Trophoblast cell (in vitro differentiated cells and primary cell): Measurements from ENCODE around the gene DENND1A.

ENCODE experiments used
- DNase-seq, 2 donors: peaks; one replicate each; pipeline ENCODE4 v3.0.0-alpha.2; 2016
- H2AFZ ChIP-seq: 2 replicates; pipeline ENCODE4 v1.6.1; 2013; ENCODE audit warnings: low read length, moderate library complexity, mild to moderate bottlenecking; ENCODE audit not compliant: insufficient read depth, poor library complexity
- H2AK5ac ChIP-seq: 2 replicates; pipeline ENCODE4 v1.6.1; 2013; ENCODE audit warnings: mild to moderate bottlenecking, low read length
- H2BK120ac ChIP-seq: 2 replicates; pipeline ENCODE4 v1.6.1; 2013; ENCODE audit warnings: low read length, mild to moderate bottlenecking, moderate library complexity; ENCODE audit not compliant: insufficient read depth, poor library complexity
- H2BK12ac ChIP-seq: 2 replicates; pipeline ENCODE4 v1.6.1; 2013; ENCODE audit warnings: mild to moderate bottlenecking, low read length, moderate library complexity
- H2BK5ac ChIP-seq: 2 replicates; pipeline ENCODE4 v1.6.1; 2013; ENCODE audit warnings: low read length, low read depth, moderate library complexity, mild to moderate bottlenecking; ENCODE audit not compliant: poor library complexity
- H3K14ac ChIP-seq: 2 replicates; pipeline ENCODE4 v1.6.1; 2013; ENCODE audit warnings: mild to moderate bottlenecking, low read length
- H3K18ac ChIP-seq: 2 replicates; pipeline ENCODE4 v1.6.1; 2013; ENCODE audit warnings: mild to moderate bottlenecking, low read length
- H3K23ac ChIP-seq: 2 replicates; pipeline ENCODE4 v1.6.1; 2013; ENCODE audit warnings: low read length
- H3K27ac ChIP-seq: 2 replicates; pipeline ENCODE4 v1.5.1; 2013; ENCODE audit warnings: low read depth, mild to moderate bottlenecking, inconsistent platforms, low read length, moderate library complexity
- H3K27me3 ChIP-seq: 2 replicates; pipeline ENCODE4 v1.6.1; 2013; ENCODE audit warnings: inconsistent platforms, mild to moderate bottlenecking, low read length, moderate library complexity; ENCODE audit not compliant: insufficient read depth
- H3K36me3 ChIP-seq, 2 experiments: 1 replicate in 1 of 2; 2 replicates in 1 of 2; pipeline ENCODE4 v1.6.1; 2013; ENCODE audit warnings: low read length in 2 of 2, mild to moderate bottlenecking in 2 of 2, moderate library complexity in 1 of 2; ENCODE audit not compliant: insufficient read depth in 2 of 2, control insufficient read depth in 1 of 2
- H3K4ac ChIP-seq: 2 replicates; pipeline ENCODE4 v1.6.1; 2013; ENCODE audit warnings: low read depth, mild to moderate bottlenecking, low read length, moderate library complexity
- H3K4me1 ChIP-seq, 2 experiments: 1 replicate in 1 of 2; 2 replicates in 1 of 2; pipeline ENCODE4 v1.6.1; 2013; ENCODE audit warnings: low read length in 2 of 2, mild to moderate bottlenecking in 2 of 2, moderate library complexity in 1 of 2; ENCODE audit not compliant: insufficient read depth in 2 of 2, control insufficient read depth in 1 of 2
- H3K4me2 ChIP-seq: 2 replicates; pipeline ENCODE4 v1.6.1; 2013; ENCODE audit warnings: inconsistent platforms, mild to moderate bottlenecking, low read length, moderate library complexity
- H3K4me3 ChIP-seq: 2 replicates; pipeline ENCODE4 v1.5.1; 2013; ENCODE audit warnings: mild to moderate bottlenecking, low read depth, low read length, inconsistent platforms
- H3K79me1 ChIP-seq: one replicate; pipeline ENCODE4 v1.6.1; 2013; ENCODE audit warnings: low read length
- H3K79me2 ChIP-seq: 2 replicates; pipeline ENCODE4 v1.6.1; 2013; ENCODE audit warnings: low read length, mild to moderate bottlenecking; ENCODE audit not compliant: control insufficient read depth, insufficient read depth, poor library complexity
- H3K9ac ChIP-seq: 2 replicates; pipeline ENCODE4 v1.6.1; 2013; ENCODE audit warnings: mild to moderate bottlenecking, low read length
- H3K9me3 ChIP-seq: 2 replicates; pipeline ENCODE4 v1.6.1; 2013; ENCODE audit warnings: low read depth, mild to moderate bottlenecking, control low read depth, inconsistent platforms, low read length; ENCODE audit not compliant: insufficient read depth
- H4K12ac ChIP-seq: 2 replicates; pipeline ENCODE4 v1.6.1; 2013; ENCODE audit warnings: low read depth, mild to moderate bottlenecking, low read length, moderate library complexity
- H4K8ac ChIP-seq: 2 replicates; pipeline ENCODE4 v1.6.1; 2013; ENCODE audit warnings: low read depth, mild to moderate bottlenecking, low read length, moderate library complexity
- H4K91ac ChIP-seq: one replicate; pipeline ENCODE4 v1.6.1; 2013; ENCODE audit warnings: low read depth, mild to moderate bottlenecking, low read length, moderate library complexity
- WGBS: extraction: QIAGEN DNeasy Blood & Tissue Kit; methylation state at CpG from one replicate; pipeline ENCODE4 v1.1.7; 2013; ENCODE audit warnings: missing lambda C conversion rate; ENCODE audit not compliant: insufficient read length, insufficient coverage; ENCODE audit errors: extremely low coverage; 5-methylcytosine and 5-hydroxymethylcytosine counted together

Gene DENND1A

DNA sequence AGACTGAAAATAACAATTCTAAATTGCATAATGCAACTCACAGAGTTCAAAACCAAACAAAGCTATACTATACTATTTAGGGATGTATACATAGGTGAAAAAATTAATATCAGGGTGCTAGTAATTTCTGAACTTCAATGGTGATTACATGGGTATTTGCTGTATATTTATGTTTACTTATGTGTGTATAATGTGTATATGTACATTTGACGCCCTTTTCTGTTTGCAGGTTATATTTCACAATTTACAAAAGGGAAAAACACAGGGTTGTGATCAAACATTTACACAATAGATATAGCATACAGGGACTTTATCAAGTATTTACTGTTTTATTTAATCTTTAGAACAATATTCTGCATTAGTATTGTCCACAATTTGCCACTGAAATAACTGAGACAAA is 184.0 kb downstream of the DENND1A start:
- Histone ChIP-seq H3K79me2 (no peaks in the 10 kb centered on the region), H2BK5ac (no peak overlapping the region), H4K12ac (no peak overlapping the region), H3K27me3 (no peaks in the 10 kb centered on the region), H3K23ac (no peak overlapping the region), H2AFZ (no peak overlapping the region), H4K8ac (no peak overlapping the region), H3K4ac (no peak overlapping the region), H2BK12ac (no peak overlapping the region), H3K9ac (no peak overlapping the region), H2AK5ac (no peak overlapping the region), H2BK120ac (no peak overlapping the region), H3K18ac (no peak overlapping the region), H3K36me3 (no peaks in the 10 kb centered on the region), H3K27ac (no peak overlapping the region), H3K14ac (no peak overlapping the region), H4K91ac (no peak overlapping the region), H3K9me3 (no peaks in the 10 kb centered on the region), H3K79me1 (no peaks in the 10 kb centered on the region), H3K4me3 (no peak overlapping the region), H3K4me1 (peaks cover 3% of the 10 kb centered on the region in 2 experiments), H3K4me2 (no peak overlapping the region)
- DNase-seq = no peak
- no CpG with 5 or more reads among the region's 1 CpG for WGBS

DNA sequence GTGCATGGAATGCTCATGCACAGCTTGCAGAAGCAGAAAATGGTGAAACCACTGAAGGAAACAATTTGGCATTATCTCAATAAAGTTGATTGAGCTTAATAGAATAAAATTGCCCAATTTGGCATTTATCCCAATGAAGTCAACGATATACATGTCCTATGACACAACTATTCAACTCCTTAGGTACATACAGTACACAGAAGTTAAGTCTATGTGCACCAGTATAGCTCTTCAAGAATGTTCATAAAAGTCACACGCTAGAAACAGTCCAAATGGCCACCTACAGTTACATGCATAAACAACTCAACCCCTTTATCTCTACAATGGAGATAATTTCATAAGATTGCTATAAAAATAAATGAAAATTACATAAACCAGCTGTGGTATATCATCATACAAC is 184.5 kb downstream of the DENND1A start:
- Histone ChIP-seq H2BK5ac (no peak overlapping the region), H2BK12ac (no peak overlapping the region), H3K27me3 (no peaks in the 10 kb centered on the region), H4K91ac (no peak overlapping the region), H3K4me3 (no peak overlapping the region), H3K9me3 (no peaks in the 10 kb centered on the region), H3K23ac (no peak overlapping the region), H3K4me1 (peaks cover 3% of the 10 kb centered on the region in 2 experiments), H2BK120ac (no peak overlapping the region), H3K79me2 (no peaks in the 10 kb centered on the region), H4K12ac (no peak overlapping the region), H3K18ac (no peak overlapping the region), H3K4ac (no peak overlapping the region), H3K36me3 (no peaks in the 10 kb centered on the region), H3K9ac (no peak overlapping the region), H3K79me1 (no peaks in the 10 kb centered on the region), H3K14ac (no peak overlapping the region), H3K27ac (no peak overlapping the region), H2AK5ac (no peak overlapping the region), H2AFZ (no peak overlapping the region), H4K8ac (no peak overlapping the region), H3K4me2 (no peak overlapping the region)
- DNase-seq = no peak
- whole genome bisulfite sequencing = no CpG with 5 or more reads among the region's 2 CpGs

DNA sequence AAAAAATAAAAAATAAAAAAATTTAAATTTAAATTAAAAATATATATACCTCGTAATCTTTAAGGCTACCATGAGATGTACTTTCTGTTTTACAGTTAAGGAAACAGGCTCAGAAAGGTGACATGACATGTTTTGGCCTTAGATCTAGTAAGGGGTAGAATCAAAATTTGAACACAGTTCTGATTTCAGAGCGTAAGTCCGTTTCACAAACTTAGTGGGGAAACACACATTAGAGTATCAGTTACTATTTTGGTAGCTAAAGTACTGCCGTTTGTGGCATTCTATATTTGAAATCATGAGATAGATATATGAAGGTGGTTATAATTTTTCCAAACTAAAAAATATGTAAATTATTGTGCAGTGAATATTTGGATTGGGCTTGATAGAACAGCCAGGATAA is 186.2 kb downstream of the DENND1A start:
- Histone ChIP-seq H3K18ac (no peak overlapping the region), H3K4me2 (no peak overlapping the region), H3K14ac (no peak overlapping the region), H3K27me3 (no peaks in the 10 kb centered on the region), H3K36me3 (no peaks in the 10 kb centered on the region), H3K79me1 (no peaks in the 10 kb centered on the region), H3K23ac (no peak overlapping the region), H3K4ac (no peak overlapping the region), H2BK5ac (no peak overlapping the region), H2AK5ac (no peak overlapping the region), H3K27ac (no peak overlapping the region), H4K91ac (no peak overlapping the region), H3K79me2 (no peaks in the 10 kb centered on the region), H2AFZ (no peak overlapping the region), H3K4me3 (no peak overlapping the region), H4K12ac (no peak overlapping the region), H3K4me1 (no peaks in the 10 kb centered on the region), H2BK120ac (no peak overlapping the region), H3K9ac (no peak overlapping the region), H2BK12ac (no peak overlapping the region), H4K8ac (no peak overlapping the region), H3K9me3 (no peaks in the 10 kb centered on the region)
- DNase-seq = no peak
- no CpG with 5 or more reads among the region's 4 CpGs for WGBS

DNA sequence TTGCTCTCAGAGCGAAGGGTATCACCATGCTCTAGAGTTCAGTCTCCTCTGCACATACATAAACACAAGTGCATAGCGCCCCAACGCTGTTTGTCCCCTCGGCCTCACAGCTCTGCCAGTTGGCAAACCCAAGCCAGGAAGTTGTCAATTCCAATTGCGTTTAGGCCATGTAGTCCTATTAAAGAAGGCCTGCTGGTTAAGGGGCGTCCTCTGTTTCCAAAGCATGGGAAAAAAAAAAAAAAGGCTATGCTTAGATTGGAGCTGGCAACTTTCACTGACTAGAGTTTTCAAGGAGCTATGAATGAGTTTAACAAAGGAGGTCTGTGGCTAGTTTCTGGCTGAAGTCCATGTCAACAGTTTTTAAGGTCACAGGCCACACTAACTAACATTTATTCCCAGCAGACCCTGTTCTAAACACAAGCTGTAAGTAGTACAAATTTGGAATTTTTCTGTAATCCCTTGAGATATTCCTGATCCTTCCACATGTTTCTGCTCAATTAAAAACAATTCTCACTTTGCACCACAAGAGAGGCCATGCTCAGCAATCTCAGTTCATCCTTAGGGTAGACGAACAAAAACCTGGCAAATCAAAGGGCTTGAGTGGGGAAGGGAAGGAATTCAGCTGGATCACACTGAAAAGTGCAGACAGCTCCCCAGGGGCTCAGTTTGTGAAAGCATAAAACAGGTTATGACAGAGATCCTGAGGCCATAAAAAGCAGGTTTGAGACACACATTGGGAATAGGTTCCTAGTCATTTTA is 187.7 kb downstream of the DENND1A start:
- no peaks in the 10 kb centered on the region for H3K9me3 ChIP-seq
- no peak overlapping the region for H3K4ac ChIP-seq
- no peak overlapping the region for H2BK12ac ChIP-seq
- H3K79me2 ChIP-seq = no peaks in the 10 kb centered on the region
- H3K9ac ChIP-seq = no peak overlapping the region
- H4K91ac ChIP-seq = no peak overlapping the region
- no peak overlapping the region for H4K8ac ChIP-seq
- no peak overlapping the region for H3K27ac ChIP-seq
- no peaks in the 10 kb centered on the region for H3K36me3 ChIP-seq
- no peak overlapping the region for H2BK5ac ChIP-seq
- WGBS = no CpG with 5 or more reads among the region's 7 CpGs
- H3K14ac ChIP-seq = no peak overlapping the region
- DNase-seq = no peak
- H3K27me3 ChIP-seq = no peaks in the 10 kb centered on the region
- H2AK5ac ChIP-seq = no peak overlapping the region
- H3K18ac ChIP-seq = no peak overlapping the region
- H3K23ac ChIP-seq = no peak overlapping the region
- no peak overlapping the region for H3K4me3 ChIP-seq
- no peak overlapping the region for H4K12ac ChIP-seq
- H2BK120ac ChIP-seq = no peak overlapping the region
- no peaks in the 10 kb centered on the region for H3K4me1 ChIP-seq
- H2AFZ ChIP-seq = peak overlapping the region; percentile 56
- H3K4me2 ChIP-seq = no peak overlapping the region
- H3K79me1 ChIP-seq = no peaks in the 10 kb centered on the region
